Epithelial cell of proximal tubule (primary cell): ENCODE results near the gene FRG2. TPM values are rescaled to one million over a fixed set of nuclear protein-coding genes. Genes with fewer than 3 reads are reported as not detected.
"Not testable (repeated sequence)": the region's sequence is repeated elsewhere in the genome, so short reads cannot be mapped to it uniquely, and the experiment has no call there.

ENCODE experiments used
- DNase-seq: peaks from one replicate; pipeline ENCODE4 v3.0.0-alpha.2; 2011; ENCODE audit warnings: low read depth
- H3K4me3 ChIP-seq: 2 replicates; pipeline ENCODE4 v1.5.1; 2011; ENCODE audit warnings: low read depth, mild to moderate bottlenecking, low read length
- total RNA-seq: library from RNA; depleted of rRNA; stranded (reverse); fragments of >200 nt; gene quantifications from 2 replicates; pipeline ENCODE4 v1.2.3, GENCODE V29; 2015
- TF ChIP-seq, protein P1 (sequence below): conservative IDR thresholded peaks from 2 replicates; pipeline ENCODE4 v1.5.1; 2012; ENCODE audit warnings: low read depth, mild to moderate bottlenecking, low read length

The FRG2 gene
- total RNA-seq, 1 donor from 2014 or later: not detected

DNA sequence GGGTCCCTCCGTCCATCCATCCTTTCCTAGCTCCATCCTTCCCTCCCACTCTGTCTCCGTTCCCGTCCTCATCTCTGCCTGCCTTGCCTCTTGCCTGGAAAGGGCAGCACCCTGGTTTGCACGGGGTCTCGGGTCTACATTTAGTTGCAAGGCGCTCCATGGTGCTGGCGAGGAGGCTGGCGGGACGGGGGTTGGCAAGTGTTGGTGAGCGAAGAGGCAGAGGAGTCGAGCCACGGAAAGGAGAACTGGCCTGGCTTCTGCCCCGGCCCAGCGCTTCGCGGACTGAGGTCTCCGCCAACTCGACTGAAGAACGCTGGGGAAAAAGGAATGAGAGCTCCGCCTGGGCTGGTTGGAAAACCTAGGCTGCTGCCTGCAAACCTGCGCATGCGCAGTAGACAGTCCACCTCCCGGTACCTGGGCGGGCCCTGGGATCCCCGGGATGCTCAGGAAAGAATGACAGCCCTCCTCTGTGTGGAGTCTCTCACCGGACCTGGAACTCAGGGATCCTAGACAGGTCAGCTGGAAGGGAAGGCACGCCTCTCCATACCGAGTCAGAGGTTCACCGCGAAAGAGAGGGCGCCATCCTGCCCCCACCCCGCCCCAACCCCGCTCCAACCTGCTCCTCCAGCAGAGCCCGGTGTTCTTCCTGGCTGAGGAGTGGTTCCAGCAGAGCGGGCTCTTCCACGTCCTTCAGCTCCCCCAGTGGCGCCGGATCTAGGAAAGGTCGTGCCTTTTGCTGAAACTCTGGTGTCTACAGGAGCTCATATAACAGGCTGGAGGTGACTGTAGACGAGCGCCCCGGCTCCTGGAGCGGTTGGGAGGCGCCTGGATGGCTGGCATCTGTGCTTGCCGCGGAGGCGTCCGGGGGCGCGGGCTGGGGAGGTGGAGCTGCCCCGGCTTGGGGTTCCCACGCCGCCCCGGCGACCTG lies 6.0 kb downstream of the FRG2 start:
- TF ChIP-seq, protein P1, sequence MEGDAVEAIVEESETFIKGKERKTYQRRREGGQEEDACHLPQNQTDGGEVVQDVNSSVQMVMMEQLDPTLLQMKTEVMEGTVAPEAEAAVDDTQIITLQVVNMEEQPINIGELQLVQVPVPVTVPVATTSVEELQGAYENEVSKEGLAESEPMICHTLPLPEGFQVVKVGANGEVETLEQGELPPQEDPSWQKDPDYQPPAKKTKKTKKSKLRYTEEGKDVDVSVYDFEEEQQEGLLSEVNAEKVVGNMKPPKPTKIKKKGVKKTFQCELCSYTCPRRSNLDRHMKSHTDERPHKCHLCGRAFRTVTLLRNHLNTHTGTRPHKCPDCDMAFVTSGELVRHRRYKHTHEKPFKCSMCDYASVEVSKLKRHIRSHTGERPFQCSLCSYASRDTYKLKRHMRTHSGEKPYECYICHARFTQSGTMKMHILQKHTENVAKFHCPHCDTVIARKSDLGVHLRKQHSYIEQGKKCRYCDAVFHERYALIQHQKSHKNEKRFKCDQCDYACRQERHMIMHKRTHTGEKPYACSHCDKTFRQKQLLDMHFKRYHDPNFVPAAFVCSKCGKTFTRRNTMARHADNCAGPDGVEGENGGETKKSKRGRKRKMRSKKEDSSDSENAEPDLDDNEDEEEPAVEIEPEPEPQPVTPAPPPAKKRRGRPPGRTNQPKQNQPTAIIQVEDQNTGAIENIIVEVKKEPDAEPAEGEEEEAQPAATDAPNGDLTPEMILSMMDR: no peak
- H3K4me3 ChIP-seq: peak overlapping the region; percentile 7

DNA sequence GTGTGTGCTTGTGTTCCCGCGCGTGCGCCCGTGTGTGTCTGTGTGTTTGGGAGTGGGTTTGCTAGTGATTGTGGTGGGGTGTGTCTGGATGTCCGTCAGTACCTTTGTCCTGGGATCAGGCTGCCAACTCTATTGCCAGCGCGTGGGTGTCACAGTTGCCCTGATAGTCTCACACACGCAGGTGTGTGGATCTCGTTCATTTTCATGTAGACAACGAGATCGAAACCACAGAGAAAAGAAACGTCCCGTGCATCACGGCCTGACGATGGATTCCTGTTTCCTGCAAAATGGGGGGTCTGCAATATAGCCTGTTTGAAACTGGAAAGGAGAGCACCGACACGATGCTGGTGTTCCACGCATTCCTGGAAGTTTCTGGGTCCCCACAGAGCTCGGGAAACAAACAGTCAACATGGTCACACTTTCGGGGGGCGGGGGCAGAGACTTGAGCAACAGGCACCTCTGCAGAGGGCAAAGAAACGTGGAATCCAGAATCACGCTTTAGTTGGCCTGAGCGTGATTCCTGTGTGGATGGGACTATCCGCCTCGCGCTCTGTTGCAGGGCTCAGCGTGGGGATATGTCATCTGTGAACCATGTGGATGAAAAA lies 7.1 kb downstream of the FRG2 start:
- not testable (repeated sequence) for H3K4me3 ChIP-seq, DNase-seq

More for the DNA sequence above, 6.0 kb downstream of the FRG2 start:
- no peak for DNase-seq

DNA sequence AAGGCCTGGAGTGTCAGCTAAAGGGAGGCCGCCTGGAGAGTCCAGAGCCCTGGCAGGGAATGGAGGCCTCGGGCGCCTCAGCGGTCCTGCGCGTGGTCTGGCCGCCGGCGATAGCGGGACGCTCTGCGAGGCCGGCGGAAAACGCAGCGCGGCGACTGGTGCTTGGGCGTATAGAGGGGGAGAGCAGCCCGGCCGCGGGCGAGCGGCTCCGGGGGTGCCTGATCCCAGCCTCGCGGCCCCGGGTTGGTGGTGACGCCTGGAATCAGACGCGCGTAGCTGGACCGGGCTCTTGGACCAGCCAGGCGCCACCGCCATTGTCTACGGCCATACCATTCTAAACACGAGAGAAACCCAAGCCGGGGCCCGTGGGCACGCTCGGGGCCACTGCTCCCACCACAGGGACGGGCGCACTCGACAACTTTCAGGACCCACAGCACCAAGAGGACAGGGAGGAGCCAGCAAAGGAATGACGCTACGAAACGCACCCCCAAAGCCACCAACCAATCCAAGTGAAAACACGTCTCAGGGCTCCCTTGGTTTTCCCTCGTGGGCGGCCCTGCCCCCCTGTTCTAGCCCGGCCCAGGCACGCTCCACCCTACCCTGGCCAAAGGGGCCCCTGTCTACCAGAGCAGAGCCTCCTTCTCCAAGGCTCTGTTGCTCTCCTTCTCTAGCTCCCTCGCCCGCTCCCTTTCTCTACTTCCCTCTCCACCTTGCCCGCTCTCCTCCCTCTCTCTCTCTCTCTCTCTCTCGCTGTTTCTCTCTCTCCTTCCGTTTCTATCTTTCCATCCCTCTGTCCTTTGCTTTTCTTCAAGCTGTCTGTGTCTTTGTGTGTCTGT lies 7.8 kb downstream of the FRG2 start:
- DNase-seq: no peak
- no peak overlapping the region for H3K4me3 ChIP-seq
- TF ChIP-seq, protein P1: no peak

DNA sequence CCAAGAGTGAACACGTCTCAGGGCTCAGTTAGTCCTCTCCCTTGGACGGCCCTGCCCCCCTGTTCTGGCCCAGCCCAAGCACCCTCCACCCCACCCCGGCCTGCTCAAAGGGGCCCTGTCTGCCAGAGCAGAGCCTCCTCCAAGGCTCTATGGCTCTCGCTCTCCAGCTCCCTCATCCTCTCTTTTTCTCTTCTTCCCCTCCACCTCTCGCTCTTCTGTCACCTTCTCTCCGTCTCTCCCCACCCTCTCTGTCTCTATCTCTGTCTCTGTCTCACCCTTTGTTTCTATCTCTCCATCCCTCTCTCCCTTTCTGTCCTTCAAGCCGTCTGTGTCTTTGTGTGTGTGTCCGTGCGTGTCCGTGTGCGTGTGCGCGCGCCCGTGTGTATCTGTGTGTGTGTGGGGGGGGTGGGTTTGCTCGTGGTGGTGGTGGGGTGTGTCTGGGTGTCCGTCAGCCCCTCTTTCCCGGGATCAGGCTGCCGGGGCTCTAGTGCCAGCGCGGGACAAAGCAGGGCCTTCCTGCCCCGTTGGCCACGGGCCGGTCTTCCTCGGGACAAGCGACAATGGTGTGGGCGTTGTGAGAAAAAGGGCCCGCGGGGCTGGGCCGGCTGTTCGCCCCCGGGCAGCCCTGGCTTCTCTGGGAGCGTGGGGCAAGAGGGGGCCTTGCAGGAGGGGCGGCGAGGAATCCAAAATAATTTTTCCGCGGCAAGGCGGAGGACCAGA lies 8.7 kb downstream of the FRG2 start:
- H3K4me3 ChIP-seq: no peak overlapping the region
- TF ChIP-seq, protein P1: no peak
- DNase-seq: no peak

DNA sequence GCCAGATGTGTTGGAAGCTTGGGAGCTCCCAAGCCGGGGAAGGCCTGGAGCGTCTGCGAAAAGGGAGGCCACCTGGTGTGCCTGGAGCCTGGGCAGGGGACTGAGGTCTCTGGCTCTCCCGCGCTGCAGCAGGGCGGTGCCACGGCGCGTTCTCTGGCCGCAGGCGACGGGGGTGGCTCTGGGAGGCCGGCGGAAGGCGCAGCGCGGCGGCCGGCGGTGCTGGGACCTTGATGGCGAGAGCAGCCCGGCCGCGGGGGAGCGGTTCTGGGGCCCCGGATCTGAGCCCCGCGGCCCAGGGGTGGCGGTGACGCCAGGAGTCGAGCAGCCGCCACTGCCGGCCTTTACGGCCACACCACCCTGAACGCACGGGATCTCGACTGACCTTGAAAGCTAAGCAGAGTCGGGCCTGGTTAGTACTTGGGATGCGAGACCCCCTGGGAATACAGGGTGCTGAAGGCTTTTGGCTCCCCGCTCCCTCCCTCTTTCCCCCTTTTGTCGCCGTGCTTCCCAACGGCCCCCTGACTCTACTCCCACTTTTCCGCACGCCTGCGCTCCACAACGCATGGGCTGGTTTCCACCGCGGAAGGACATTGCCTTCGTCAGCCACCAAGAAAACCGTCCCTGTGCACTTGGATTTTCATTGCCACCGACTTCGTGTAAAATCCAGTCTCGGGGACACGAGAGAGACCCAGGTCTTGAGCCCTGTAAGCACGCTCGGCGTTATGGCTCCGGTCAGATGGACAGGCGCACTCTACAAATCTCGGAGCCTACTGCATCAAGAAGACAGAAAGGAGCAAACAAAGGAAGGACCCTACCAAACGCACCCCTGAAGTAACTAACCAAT lies 9.5 kb downstream of the FRG2 start:
- no peak for DNase-seq
- TF ChIP-seq, protein P1: no peak
- no peak overlapping the region for H3K4me3 ChIP-seq

DNA sequence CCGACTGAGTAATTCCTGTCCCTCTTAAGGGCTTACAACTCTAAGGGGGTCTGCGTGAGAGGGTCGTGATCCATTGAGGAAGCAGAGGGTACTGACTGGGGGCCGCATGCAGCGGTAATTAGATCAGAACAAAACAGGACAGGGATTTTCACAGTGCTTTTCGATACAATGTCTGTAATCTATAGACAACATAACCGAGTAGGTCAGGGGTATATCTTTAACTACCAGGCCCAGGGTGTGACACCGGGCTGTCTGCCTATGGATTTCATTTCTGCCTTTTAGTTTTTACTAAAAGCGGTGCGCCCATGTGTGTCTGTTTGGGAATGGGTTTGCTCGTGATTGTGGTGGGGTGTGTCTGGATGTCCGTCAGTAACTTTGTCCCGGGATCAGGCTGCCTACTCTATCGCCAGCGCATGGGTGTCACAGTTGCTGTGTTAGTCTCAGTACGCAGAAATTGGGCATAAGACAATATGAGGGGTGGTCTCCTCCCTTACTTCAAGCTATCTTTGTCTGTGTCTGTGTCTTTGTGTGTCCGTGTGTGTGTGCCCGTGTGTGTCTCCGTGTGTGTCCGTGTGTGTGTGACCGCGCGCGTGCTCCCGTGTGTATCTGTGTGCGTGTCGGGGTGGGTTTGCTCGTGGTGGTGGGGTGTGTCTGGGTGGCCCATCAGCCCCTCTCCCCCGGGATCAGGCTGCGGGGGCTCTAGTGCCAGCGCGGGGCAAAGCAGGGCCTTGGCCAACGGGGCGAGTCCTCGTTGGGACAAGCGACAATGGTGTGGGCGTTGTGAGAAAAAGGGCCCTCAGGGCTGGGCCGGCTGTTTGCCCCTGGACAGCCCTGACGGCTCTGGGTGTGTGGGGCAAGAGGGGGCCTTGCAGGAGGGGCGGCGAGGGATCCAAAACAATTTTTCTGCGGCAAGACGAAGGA lies 10.4 kb downstream of the FRG2 start:
- TF ChIP-seq, protein P1: no peak
- H3K4me3 ChIP-seq: no peak overlapping the region
- DNase-seq: no peak
